Muscle layer of colon (tissue), 2 donors: ENCODE data around the gene OR6K6.

ENCODE experiments used
- H3K27ac ChIP-seq: one replicate; pipeline ENCODE4 v1.7.0; 2013; ENCODE audit warnings: low read depth, mild to moderate bottlenecking, low read length, moderate library complexity
- H3K27me3 ChIP-seq, 2 donors: one replicate each; pipeline ENCODE4 v1.7.0; 2013; ENCODE audit warnings: low read length in 2 of 2, mild to moderate bottlenecking in 2 of 2; ENCODE audit not compliant: insufficient read depth in 2 of 2, control insufficient read depth in 1 of 2
- H3K36me3 ChIP-seq: one replicate; pipeline ENCODE4 v1.7.0; 2013; ENCODE audit warnings: mild to moderate bottlenecking, low read length; ENCODE audit not compliant: insufficient read depth
- H3K4me1 ChIP-seq: one replicate; pipeline ENCODE4 v1.7.0; 2013; ENCODE audit warnings: mild to moderate bottlenecking, low read length; ENCODE audit not compliant: insufficient read depth
- H3K4me3 ChIP-seq, 2 donors: one replicate each; pipeline ENCODE4 v1.7.0; 2013; ENCODE audit warnings: low read length in 2 of 2, low read depth in 1 of 2, mild to moderate bottlenecking in 1 of 2, moderate library complexity in 1 of 2
- H3K9ac ChIP-seq: one replicate; pipeline ENCODE4 v1.7.0; 2013; ENCODE audit warnings: low read length
- H3K9me3 ChIP-seq: one replicate; pipeline ENCODE4 v1.7.0; 2013; ENCODE audit warnings: mild to moderate bottlenecking, low read length
- donor health status: abdominal sarcoma.
- donor health status: Adenocarcinoma of cecum.

The OR6K6 gene

GRCh38 chr1:158803678-158804077 lies 49.2 kb downstream of the OR6K6 start:
- Histone ChIP-seq H3K4me3 (no peak overlapping the region), H3K4me1 (no peaks in the 10 kb centered on the region), H3K27ac (no peak overlapping the region), H3K9me3 (no peaks in the 10 kb centered on the region), H3K36me3 (no peaks in the 10 kb centered on the region), H3K9ac (no peak overlapping the region), H3K27me3 (no peaks in the 10 kb centered on the region)
